Caco-2 (cell line): Measurements from ENCODE around the gene GZMA. TPM values are rescaled to one million over a fixed set of nuclear protein-coding genes. Genes with fewer than 3 reads are reported as not detected.

Experiments
- BruUV-seq: library from RNA; stranded (reverse); fragments of 400-500 nt; replicated peaks from 2 replicates; lab custom pipeline; 2021; lab: Mats Ljungman, UMichigan
- CTCF ChIA-PET: fragments of 300-600 bp; sonication (Branson Sonifier 250); formaldehyde crosslinking; loops from one replicate; lab custom pipeline; 2022; ENCODE audit warnings: antibody characterized with exemption; lab: Charles Lee
- POLR2A ChIA-PET: fragments of 300-600 bp; sonication (Branson Sonifier 250); formaldehyde crosslinking; loops from one replicate; lab custom pipeline; 2022; ENCODE audit warnings: antibody characterized with exemption; lab: Charles Lee
- DNase-seq, 2 experiments: peaks; one replicate each; pipeline versions ENCODE4 v3.0.0 to v3.0.0-alpha.2; 2020 to 2022
- H3K27me3 ChIP-seq: replicated peaks from 2 replicates; pipeline ENCODE4 v1.6.0; 2011; ENCODE audit warnings: low read length; ENCODE audit not compliant: control insufficient read depth, insufficient read depth
- H3K36me3 ChIP-seq: 2 replicates; pipeline ENCODE4 v1.5.1; 2011; ENCODE audit warnings: low read length; ENCODE audit not compliant: control insufficient read depth, insufficient read depth
- H3K4me1 ChIP-seq: fragments of 250-450 bp; sonication (Bioruptor Pico); 2 replicates; pipeline ENCODE4 v1.5.1; 2020; ENCODE audit warnings: mild to moderate bottlenecking
- H3K4me3 ChIP-seq: 2 replicates; pipeline ENCODE4 v1.5.1; 2011; ENCODE audit warnings: low read depth, mild to moderate bottlenecking, control low read depth, low read length
- H3K9me3 ChIP-seq: fragments of 250-450 bp; sonication (Bioruptor Pico); 2 replicates; pipeline ENCODE4 v1.5.1; 2020; ENCODE audit warnings: mild to moderate bottlenecking, moderate library complexity
- H3K27ac Mint-ChIP-seq: one replicate; pipeline ENCODE4 v1.8.0; 2022; ENCODE audit warnings: mixed read lengths; ENCODE audit not compliant: unreplicated experiment
- H3K27me3 Mint-ChIP-seq: one replicate; pipeline ENCODE4 v1.8.0; 2022; ENCODE audit warnings: mixed read lengths; ENCODE audit not compliant: insufficient read depth, unreplicated experiment
- H3K36me3 Mint-ChIP-seq: one replicate; pipeline ENCODE4 v1.8.0; 2022; ENCODE audit warnings: mild to moderate bottlenecking, mixed read lengths; ENCODE audit not compliant: insufficient read depth, unreplicated experiment
- H3K4me1 Mint-ChIP-seq: one replicate; pipeline ENCODE4 v1.8.0; 2022; ENCODE audit warnings: low read depth, mixed read lengths; ENCODE audit not compliant: unreplicated experiment
- H3K4me3 Mint-ChIP-seq: one replicate; pipeline ENCODE4 v1.8.0; 2022; ENCODE audit warnings: mild to moderate bottlenecking, moderate library complexity, mixed read lengths; ENCODE audit not compliant: unreplicated experiment
- H3K9me3 Mint-ChIP-seq: one replicate; pipeline ENCODE4 v1.8.0; 2022; ENCODE audit warnings: mixed read lengths; ENCODE audit not compliant: unreplicated experiment
- intact Hi-C: fragments of 100-400 bp; cut with micrococcal nuclease; formaldehyde crosslinking; loops from one replicate; pipeline ENCODE4 v1.10.0; 2022; ENCODE audit not compliant: unreplicated experiment
- total RNA-seq: library from RNA; stranded (reverse); gene quantifications from 2 replicates; pipeline ENCODE4 v1.2.3, GENCODE V29; 2022
- TF ChIP-seq, protein P1 (sequence below), 2 experiments: fragments of 200-600 bp in 1 of 2; IDR thresholded peaks; 1 replicate in 1 of 2; 2 replicates in 1 of 2; pipeline versions ENCODE4 v1.5.1 to v1.8.0; 2011 to 2022; ENCODE audit warnings: antibody characterized with exemption in 1 of 2, control low read depth in 1 of 2, inconsistent platforms in 1 of 2, low read depth in 1 of 2, low read length in 1 of 2, mild to moderate bottlenecking in 1 of 2, moderate library complexity in 1 of 2; ENCODE audit not compliant: insufficient read depth in 1 of 2, severe bottlenecking in 1 of 2, unreplicated experiment in 1 of 2

The GZMA gene
- total RNA-seq, 1 experiment from 2014 or later: not detected

- intact Hi-C loops: no loop called here
- CTCF ChIA-PET: no interaction called here
- DNase-seq: no peak
- Histone ChIP-seq H3K27me3 (no peaks in the 10 kb centered on the region), H3K4me1 (no peaks in the 10 kb centered on the region), H3K9me3 (no peaks in the 10 kb centered on the region), H3K36me3 (no peaks in the 10 kb centered on the region), H3K4me3 (no peak overlapping the region)
- POLR2A ChIA-PET: no interaction called here
- Mint-ChIP-seq H3K27me3 (peaks cover 22% of the 10 kb centered on the region), H3K27ac (no peak overlapping the region), H3K9me3 (no peaks in the 10 kb centered on the region), H3K4me1 (no peaks in the 10 kb centered on the region), H3K36me3 (no peaks in the 10 kb centered on the region), H3K4me3 (no peak overlapping the region)
- no TSS peak for BruUV-seq
- TF ChIP-seq, protein P1, sequence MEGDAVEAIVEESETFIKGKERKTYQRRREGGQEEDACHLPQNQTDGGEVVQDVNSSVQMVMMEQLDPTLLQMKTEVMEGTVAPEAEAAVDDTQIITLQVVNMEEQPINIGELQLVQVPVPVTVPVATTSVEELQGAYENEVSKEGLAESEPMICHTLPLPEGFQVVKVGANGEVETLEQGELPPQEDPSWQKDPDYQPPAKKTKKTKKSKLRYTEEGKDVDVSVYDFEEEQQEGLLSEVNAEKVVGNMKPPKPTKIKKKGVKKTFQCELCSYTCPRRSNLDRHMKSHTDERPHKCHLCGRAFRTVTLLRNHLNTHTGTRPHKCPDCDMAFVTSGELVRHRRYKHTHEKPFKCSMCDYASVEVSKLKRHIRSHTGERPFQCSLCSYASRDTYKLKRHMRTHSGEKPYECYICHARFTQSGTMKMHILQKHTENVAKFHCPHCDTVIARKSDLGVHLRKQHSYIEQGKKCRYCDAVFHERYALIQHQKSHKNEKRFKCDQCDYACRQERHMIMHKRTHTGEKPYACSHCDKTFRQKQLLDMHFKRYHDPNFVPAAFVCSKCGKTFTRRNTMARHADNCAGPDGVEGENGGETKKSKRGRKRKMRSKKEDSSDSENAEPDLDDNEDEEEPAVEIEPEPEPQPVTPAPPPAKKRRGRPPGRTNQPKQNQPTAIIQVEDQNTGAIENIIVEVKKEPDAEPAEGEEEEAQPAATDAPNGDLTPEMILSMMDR (IDR thresholded peaks at IDR 0.05; ENCODE audit: insufficient read depth in 1 of 2, low read depth in 1 of 2, low read length in 1 of 2, severe bottlenecking in 1 of 2, unreplicated experiment in 1 of 2): no peak
Observed at GRCh38 chr5:55140908-55141665, 38.6 kb downstream of the GZMA start.

DNA sequence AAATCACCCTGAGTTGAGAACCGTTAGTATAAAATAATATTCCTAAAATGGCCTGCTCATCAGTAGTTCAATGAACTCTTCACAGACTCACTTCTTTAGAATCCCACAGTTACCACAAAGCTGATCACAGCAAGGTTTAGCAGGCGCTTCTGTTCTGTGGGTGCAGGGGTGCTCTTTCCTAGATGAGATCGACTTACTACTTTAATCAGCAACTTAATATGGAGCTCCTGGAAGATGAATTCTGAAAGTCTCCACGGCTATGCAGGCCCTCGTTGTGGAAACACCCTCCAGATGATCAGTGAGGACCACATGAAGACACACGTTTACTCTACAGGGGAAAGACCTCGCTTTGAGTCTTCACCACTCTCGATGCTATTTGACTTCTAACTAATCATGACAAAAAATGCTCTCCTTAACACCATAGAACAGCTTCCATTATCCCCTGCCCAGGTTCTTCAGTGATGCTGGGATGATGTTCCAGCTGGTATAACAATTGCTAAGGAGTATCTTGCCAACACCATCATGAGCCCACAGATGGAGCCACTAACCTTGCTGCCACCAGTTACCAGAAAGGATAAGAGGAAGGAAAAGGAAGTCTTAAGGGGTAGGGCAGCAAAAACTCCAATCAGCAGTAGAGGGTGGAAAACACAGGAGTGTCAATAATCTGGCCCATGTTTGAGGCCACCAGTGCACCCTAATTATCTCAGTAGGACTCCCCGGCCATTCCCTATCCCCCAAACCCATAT lies 39.7 kb downstream of the GZMA start:
- ChIA-PET CTCF (no interaction called here), POLR2A (no interaction called here)
- Mint-ChIP-seq H3K36me3 (no peaks in the 10 kb centered on the region), H3K4me1 (no peaks in the 10 kb centered on the region), H3K4me3 (no peak overlapping the region), H3K27me3 (peaks cover 24% of the 10 kb centered on the region), H3K9me3 (no peaks in the 10 kb centered on the region), H3K27ac (no peak overlapping the region)
- Histone ChIP-seq H3K36me3 (no peaks in the 10 kb centered on the region), H3K4me1 (no peaks in the 10 kb centered on the region), H3K4me3 (no peak overlapping the region), H3K9me3 (no peaks in the 10 kb centered on the region), H3K27me3 (no peaks in the 10 kb centered on the region)
- BruUV-seq: no TSS peak
- no peak for DNase-seq
- TF ChIP-seq, protein P1 (IDR thresholded peaks at IDR 0.05; ENCODE audit: insufficient read depth in 1 of 2, low read depth in 1 of 2, low read length in 1 of 2, severe bottlenecking in 1 of 2, unreplicated experiment in 1 of 2): no peak
- intact Hi-C loops: no loop called here

GRCh38 chr5:55143624-55144023 lies 41.2 kb downstream of the GZMA start:
- Mint-ChIP-seq H3K36me3 (no peaks in the 10 kb centered on the region), H3K4me3 (no peak overlapping the region), H3K27me3 (peaks cover 15% of the 10 kb centered on the region), H3K4me1 (no peaks in the 10 kb centered on the region), H3K9me3 (no peaks in the 10 kb centered on the region), H3K27ac (no peak overlapping the region)
- intact Hi-C loops: no loop called here
- Histone ChIP-seq H3K4me3 (no peak overlapping the region), H3K4me1 (no peaks in the 10 kb centered on the region), H3K27me3 (no peaks in the 10 kb centered on the region), H3K9me3 (no peaks in the 10 kb centered on the region), H3K36me3 (no peaks in the 10 kb centered on the region)
- no peak for DNase-seq
- no TSS peak for BruUV-seq
- ChIA-PET CTCF (interaction anchor here (1.2 kb wide), 1 partner anchor 17 kb away, joined by 3 read pairs; the partner anchor contains the start of gene GPX8), POLR2A (no interaction called here)
- TF ChIP-seq, protein P1 (IDR thresholded peaks at IDR 0.05; ENCODE audit: insufficient read depth in 1 of 2, low read depth in 1 of 2, low read length in 1 of 2, severe bottlenecking in 1 of 2, unreplicated experiment in 1 of 2): no peak
